ENCODE results near the gene SNAI3. TPM values are rescaled to one million over a fixed set of nuclear protein-coding genes. Genes with fewer than 3 reads are reported as not detected.

Gene SNAI3
- total RNA-seq, 6 experiments from 2014 or later: 0.15 to 0.98 (median 0.35) TPM

DNA sequence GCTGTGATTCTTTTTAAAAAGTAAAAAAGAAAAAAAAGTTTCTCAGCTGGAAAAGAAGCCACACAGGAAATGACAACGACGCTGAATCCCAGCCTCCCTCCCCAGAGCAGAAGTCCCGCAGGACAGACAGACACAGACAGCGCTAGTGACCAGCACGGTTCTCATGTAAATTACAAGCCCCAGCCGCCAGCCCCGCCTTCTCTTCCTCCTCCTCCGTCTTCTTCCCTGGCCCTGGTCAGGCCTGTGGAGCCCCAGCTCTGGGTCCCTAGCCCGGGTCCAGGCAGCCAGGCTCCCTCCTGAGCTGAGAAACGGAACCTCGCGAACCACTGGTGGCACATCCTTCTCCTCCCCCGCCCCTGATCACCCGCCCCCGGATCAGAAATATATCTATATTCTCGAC lies 54.9 kb downstream of the SNAI3 start:
- Histone ChIP-seq H3K4me1 (peaks cover 0 to 4% (median 0%) of the 10 kb centered on the region in 4 donors), H3K27me3 (no peaks in the 10 kb centered on the region), H3K4me3 (no peak overlapping the region), H3K9me3 (no peaks in the 10 kb centered on the region), H3K36me3 (peaks cover 0 to 40% (median 13%) of the 10 kb centered on the region in 4 donors), H3K27ac (no peak overlapping the region)
- TF ChIP-seq, protein P1, sequence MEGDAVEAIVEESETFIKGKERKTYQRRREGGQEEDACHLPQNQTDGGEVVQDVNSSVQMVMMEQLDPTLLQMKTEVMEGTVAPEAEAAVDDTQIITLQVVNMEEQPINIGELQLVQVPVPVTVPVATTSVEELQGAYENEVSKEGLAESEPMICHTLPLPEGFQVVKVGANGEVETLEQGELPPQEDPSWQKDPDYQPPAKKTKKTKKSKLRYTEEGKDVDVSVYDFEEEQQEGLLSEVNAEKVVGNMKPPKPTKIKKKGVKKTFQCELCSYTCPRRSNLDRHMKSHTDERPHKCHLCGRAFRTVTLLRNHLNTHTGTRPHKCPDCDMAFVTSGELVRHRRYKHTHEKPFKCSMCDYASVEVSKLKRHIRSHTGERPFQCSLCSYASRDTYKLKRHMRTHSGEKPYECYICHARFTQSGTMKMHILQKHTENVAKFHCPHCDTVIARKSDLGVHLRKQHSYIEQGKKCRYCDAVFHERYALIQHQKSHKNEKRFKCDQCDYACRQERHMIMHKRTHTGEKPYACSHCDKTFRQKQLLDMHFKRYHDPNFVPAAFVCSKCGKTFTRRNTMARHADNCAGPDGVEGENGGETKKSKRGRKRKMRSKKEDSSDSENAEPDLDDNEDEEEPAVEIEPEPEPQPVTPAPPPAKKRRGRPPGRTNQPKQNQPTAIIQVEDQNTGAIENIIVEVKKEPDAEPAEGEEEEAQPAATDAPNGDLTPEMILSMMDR (IDR thresholded peaks at IDR 0.05): no peak
- TF ChIP-seq POLR2A (IDR thresholded peaks at IDR 0.05): no peak
- intact Hi-C loops (cut with DNase I): no loop called here
- DNase-seq (peak in 1 of 3 donors; percentile 34), ATAC-seq (no peak)
- 76% methylated on average over 15 of the region's 16 CpGs for WGBS (ENCODE audit: insufficient coverage, low coverage, low lambda C conversion rate, missing lambda C conversion rate)

DNA sequence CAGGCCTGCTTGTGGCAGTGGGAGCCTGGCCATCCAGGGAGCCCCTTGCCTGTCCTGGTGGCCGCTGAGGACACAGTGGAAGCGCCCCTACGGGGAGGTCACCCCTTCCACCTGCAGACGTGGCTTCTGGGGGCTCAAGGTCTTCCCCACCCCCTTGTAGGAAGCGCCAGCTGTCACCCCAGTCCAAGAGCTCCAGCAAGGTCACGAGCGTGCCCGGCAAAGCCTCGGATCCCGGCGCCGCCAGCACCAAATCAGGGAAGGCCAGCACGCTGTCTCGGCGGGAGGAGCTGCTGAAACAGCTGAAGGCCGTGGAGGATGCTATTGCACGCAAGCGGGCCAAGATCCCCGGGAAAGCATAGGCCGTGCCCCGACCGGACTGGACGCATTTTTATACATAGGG lies 55.4 kb downstream of the SNAI3 start:
- H3K4me3 ChIP-seq: no peak overlapping the region
- no peak for TF ChIP-seq POLR2A (IDR thresholded peaks at IDR 0.05)
- TF ChIP-seq, protein P1 (IDR thresholded peaks at IDR 0.05): no peak
- no peaks in the 10 kb centered on the region for H3K27me3 ChIP-seq
- H3K9me3 ChIP-seq: no peaks in the 10 kb centered on the region
- peaks cover 0 to 40% (median 13%) of the 10 kb centered on the region in 4 donors for H3K36me3 ChIP-seq
- no peak for ATAC-seq
- intact Hi-C loops (cut with DNase I): no loop called here
- WGBS (ENCODE audit: insufficient coverage, low coverage, low lambda C conversion rate, missing lambda C conversion rate): 92% methylated on average over 7 of the region's 23 CpGs
- H3K27ac ChIP-seq: no peak overlapping the region
- DNase-seq: peak in 1 of 3 donors; percentile 37
- peaks cover 0 to 4% (median 0%) of the 10 kb centered on the region in 4 donors for H3K4me1 ChIP-seq

DNA sequence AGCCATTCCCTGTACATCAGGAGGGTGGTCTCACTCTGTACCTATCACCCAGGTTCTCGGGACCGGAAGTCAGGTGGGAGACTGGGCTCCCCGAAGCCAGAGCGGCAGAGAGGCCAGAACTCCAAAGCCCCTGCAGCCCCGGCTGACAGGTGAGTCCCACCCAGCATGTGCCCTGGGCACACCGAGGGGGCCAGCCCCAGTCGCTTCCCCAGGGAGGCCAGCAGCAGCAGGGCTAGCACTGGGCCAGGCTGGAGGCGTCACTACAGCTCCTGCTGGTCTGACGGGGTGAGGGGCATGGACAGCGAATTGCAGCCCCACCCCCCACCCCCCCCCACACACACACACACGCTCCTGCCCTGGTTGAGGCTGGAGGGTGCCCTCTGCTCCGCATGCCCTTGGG lies 55.9 kb downstream of the SNAI3 start:
- no peaks in the 10 kb centered on the region for H3K27me3 ChIP-seq
- DNase-seq (peak in 1 of 3 donors; percentile 35), ATAC-seq (no peak)
- TF ChIP-seq, protein P1 (IDR thresholded peaks at IDR 0.05): no peak
- no peak for TF ChIP-seq POLR2A (IDR thresholded peaks at IDR 0.05)
- no peaks in the 10 kb centered on the region for H3K9me3 ChIP-seq
- WGBS (ENCODE audit: insufficient coverage, low coverage, low lambda C conversion rate, missing lambda C conversion rate): no CpG with 5 or more reads among the region's 12 CpGs
- H3K27ac ChIP-seq: no peak overlapping the region
- intact Hi-C loops (cut with DNase I): no loop called here
- H3K4me1 ChIP-seq: peaks cover 0 to 4% (median 0%) of the 10 kb centered on the region in 4 donors
- H3K36me3 ChIP-seq: peaks cover 0 to 40% (median 13%) of the 10 kb centered on the region in 4 donors
- H3K4me3 ChIP-seq: no peak overlapping the region

DNA sequence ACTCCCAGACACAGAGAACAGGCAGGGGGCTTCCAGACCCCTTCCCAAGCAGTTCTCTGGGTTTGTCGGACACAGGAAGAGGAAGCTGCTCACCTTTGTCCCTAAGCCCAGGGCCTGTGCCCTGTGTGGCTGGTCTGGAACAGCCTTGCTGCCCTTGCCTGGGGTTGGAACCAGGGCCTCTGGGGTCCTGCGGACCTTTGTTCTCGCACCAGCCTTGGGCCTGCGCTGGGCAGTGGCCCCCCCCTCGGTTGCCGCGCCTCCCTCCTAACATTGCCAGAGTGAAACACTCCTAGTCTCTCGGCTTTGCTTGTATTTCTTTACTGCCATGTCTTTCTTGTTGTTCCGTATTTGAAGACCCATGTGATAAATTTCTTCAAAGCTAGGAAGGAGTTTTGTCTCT lies 56.5 kb downstream of the SNAI3 start:
- H3K36me3 ChIP-seq: peaks cover 0 to 43% (median 13%) of the 10 kb centered on the region in 4 donors
- no peak for DNase-seq
- intact Hi-C loops (cut with DNase I): no loop called here
- H3K27me3 ChIP-seq: no peaks in the 10 kb centered on the region
- WGBS (ENCODE audit: insufficient coverage, low coverage, low lambda C conversion rate, missing lambda C conversion rate): 65% methylated on average over 4 of the region's 9 CpGs
- H3K4me3 ChIP-seq: no peak overlapping the region
- TF ChIP-seq, protein P1 (IDR thresholded peaks at IDR 0.05): no peak
- no peak for TF ChIP-seq POLR2A (IDR thresholded peaks at IDR 0.05)
- no peak for ATAC-seq
- H3K27ac ChIP-seq: no peak overlapping the region
- H3K4me1 ChIP-seq: peaks cover 0 to 4% (median 0%) of the 10 kb centered on the region in 4 donors
- no peaks in the 10 kb centered on the region for H3K9me3 ChIP-seq
